Left ventricle myocardium inferior (tissue), 1 donor: Measurements from ENCODE around the gene HAS3. TPM values are rescaled to one million over a fixed set of nuclear protein-coding genes. Genes with fewer than 3 reads are reported as not detected.
"Not testable (repeated sequence)": the region's sequence is repeated elsewhere in the genome, so short reads cannot be mapped to it uniquely, and the experiment has no call there.

ENCODE experiments used
- DNase-seq: peaks from one replicate; pipeline ENCODE4 v3.0.0-alpha.2; 2020
- H3K27ac ChIP-seq: fragments of 200-600 bp; replicated peaks from 2 replicates; pipeline ENCODE4 v1.8.0; 2021
- H3K27me3 ChIP-seq: fragments of 200-600 bp; 2 replicates; pipeline ENCODE4 v1.8.0; 2021; ENCODE audit warnings: low read depth
- H3K36me3 ChIP-seq: fragments of 200-600 bp; 2 replicates; pipeline ENCODE4 v1.8.0; 2021
- H3K4me1 ChIP-seq: fragments of 200-600 bp; 2 replicates; pipeline ENCODE4 v1.8.0; 2021
- H3K4me3 ChIP-seq: fragments of 200-600 bp; 2 replicates; pipeline ENCODE4 v1.8.0; 2021; ENCODE audit warnings: mild to moderate bottlenecking, moderate library complexity
- H3K9me3 ChIP-seq: fragments of 200-600 bp; replicated peaks from 2 replicates; pipeline ENCODE4 v1.8.0; 2021
- intact Hi-C: fragments of 100-400 bp; cut with micrococcal nuclease; formaldehyde crosslinking; loops from one replicate; pipeline ENCODE4 v1.11.0; 2022
- total RNA-seq: library from RNA; stranded (reverse); fragmentation: NEBNext Ultra II Directional; extraction: Animal tissue kit (Norgen Biotek cat#: 25700); gene quantifications from one replicate; pipeline ENCODE4 v1.2.1, GENCODE V29; 2021
- TF ChIP-seq, protein P1 (sequence below): fragments of 200-600 bp; IDR thresholded peaks from 2 replicates; pipeline ENCODE4 v1.8.0; 2021; ENCODE audit warnings: antibody characterized with exemption, mild to moderate bottlenecking, borderline replicate concordance
- donor health status: DM: no; HTN: yes; CAD: no; lungs with severe emphysema.

The HAS3 gene
- total RNA-seq, 1 donor from 2014 or later = 0.27 TPM

DNA sequence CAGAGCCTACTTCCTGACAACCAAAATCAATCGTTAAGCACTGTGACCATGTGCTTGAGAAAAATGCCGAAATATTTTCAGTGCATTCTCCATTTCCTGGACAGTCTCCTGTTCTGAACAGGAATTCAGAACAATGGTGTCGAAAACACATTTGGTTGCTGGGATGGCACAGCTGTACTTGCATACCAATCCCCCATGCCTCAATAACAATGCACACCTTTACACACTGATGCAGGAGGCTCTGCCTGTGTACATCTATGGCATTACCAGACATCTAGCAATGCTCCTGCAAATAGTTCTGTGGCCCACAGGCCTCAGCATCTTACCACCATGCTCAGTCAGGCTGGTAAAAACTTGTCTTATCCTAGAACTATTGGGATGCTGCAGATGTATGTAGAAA, 20.8 kb downstream of the HAS3 start:
- DNase-seq = no peak
- TF ChIP-seq, protein P1, sequence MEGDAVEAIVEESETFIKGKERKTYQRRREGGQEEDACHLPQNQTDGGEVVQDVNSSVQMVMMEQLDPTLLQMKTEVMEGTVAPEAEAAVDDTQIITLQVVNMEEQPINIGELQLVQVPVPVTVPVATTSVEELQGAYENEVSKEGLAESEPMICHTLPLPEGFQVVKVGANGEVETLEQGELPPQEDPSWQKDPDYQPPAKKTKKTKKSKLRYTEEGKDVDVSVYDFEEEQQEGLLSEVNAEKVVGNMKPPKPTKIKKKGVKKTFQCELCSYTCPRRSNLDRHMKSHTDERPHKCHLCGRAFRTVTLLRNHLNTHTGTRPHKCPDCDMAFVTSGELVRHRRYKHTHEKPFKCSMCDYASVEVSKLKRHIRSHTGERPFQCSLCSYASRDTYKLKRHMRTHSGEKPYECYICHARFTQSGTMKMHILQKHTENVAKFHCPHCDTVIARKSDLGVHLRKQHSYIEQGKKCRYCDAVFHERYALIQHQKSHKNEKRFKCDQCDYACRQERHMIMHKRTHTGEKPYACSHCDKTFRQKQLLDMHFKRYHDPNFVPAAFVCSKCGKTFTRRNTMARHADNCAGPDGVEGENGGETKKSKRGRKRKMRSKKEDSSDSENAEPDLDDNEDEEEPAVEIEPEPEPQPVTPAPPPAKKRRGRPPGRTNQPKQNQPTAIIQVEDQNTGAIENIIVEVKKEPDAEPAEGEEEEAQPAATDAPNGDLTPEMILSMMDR = no peak
- Histone ChIP-seq H3K27ac (no peak overlapping the region), H3K27me3 (no peaks in the 10 kb centered on the region), H3K4me1 (peaks cover 24% of the 10 kb centered on the region), H3K9me3 (no peaks in the 10 kb centered on the region), H3K4me3 (no peak overlapping the region), H3K36me3 (peaks cover 9% of the 10 kb centered on the region)
- intact Hi-C loops = no loop called here

DNA sequence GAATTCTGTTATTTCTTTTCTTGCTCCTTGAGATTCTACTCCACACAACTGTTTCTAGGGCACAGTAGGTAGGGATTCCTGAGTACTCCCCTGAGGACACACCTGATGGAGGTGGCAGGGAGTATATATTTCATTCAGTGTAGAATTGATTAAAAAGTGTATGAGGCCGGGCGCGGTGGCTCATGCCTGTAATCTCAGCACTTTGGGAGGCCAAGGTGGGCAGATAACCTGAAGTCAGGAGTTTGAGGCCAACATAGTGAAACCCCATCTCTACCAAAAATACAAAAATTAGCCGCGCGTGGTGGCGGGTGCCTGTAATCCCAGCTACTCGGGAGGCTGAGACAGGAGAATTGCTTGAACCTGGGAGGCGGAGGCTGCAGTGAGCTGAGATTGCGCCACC, 21.3 kb downstream of the HAS3 start:
- H3K4me3 ChIP-seq, H3K27me3 ChIP-seq, DNase-seq, H3K27ac ChIP-seq, intact Hi-C loops, H3K36me3 ChIP-seq, H3K9me3 ChIP-seq: not testable (repeated sequence)
- peaks cover 30% of the 10 kb centered on the region for H3K4me1 ChIP-seq

DNA sequence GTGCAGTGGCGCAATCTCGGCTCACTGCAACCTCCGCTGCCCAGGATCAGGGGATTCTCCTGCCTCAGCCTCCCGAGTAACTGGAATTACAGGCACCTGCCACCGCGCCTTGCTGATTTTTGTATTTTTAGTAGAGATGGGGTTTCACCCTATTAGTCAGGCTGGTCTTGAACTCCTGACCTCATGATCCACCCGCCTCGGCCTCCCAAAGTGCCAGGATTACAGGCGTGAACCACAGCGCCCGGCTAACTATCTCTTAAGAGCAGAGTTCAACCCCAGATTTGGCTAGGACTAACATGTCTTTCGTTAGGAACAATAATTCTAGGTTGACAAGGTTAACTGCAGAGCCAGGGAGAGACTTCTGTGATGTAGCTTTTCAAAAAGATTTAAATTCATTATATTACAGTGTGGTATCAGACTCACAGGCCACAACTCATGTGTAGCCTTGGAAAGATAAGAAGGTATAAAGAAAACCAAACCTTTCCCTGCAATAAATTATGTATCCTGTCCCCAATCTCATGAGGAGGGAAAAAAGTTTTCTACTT, 22.6 kb downstream of the HAS3 start:
- DNase-seq = no peak
- TF ChIP-seq, protein P1 = no peak
- no peak overlapping the region for H3K4me3 ChIP-seq
- H3K36me3 ChIP-seq = peaks cover 6% of the 10 kb centered on the region
- intact Hi-C loops = no loop called here
- no peaks in the 10 kb centered on the region for H3K9me3 ChIP-seq
- H3K4me1 ChIP-seq = peaks cover 39% of the 10 kb centered on the region
- H3K27me3 ChIP-seq = no peaks in the 10 kb centered on the region
- no peak overlapping the region for H3K27ac ChIP-seq

DNA sequence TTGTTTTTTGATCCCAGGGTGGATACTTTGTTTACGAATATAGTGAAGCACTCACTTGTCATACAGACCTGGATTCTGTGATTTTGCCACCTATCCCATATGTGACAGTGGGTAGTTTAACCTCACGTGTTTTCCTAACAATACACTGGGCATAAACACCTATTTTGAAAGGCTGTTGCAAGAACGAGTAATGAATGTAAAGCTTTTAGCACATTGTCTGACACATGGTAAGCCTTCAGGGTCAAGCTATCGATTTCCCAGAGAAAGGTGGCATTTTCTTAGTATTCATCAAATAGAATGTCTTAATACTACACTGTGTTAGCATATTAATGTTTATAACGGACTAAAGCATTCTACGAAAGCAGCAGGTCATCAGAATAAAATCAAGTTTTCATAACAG, 25.0 kb downstream of the HAS3 start:
- H3K4me1 ChIP-seq = peaks cover 46% of the 10 kb centered on the region
- no peaks in the 10 kb centered on the region for H3K9me3 ChIP-seq
- no peaks in the 10 kb centered on the region for H3K27me3 ChIP-seq
- H3K27ac ChIP-seq = no peak overlapping the region
- peaks cover 6% of the 10 kb centered on the region for H3K36me3 ChIP-seq
- no peak for DNase-seq
- intact Hi-C loops = no loop called here
- TF ChIP-seq, protein P1 = no peak
- no peak overlapping the region for H3K4me3 ChIP-seq

DNA sequence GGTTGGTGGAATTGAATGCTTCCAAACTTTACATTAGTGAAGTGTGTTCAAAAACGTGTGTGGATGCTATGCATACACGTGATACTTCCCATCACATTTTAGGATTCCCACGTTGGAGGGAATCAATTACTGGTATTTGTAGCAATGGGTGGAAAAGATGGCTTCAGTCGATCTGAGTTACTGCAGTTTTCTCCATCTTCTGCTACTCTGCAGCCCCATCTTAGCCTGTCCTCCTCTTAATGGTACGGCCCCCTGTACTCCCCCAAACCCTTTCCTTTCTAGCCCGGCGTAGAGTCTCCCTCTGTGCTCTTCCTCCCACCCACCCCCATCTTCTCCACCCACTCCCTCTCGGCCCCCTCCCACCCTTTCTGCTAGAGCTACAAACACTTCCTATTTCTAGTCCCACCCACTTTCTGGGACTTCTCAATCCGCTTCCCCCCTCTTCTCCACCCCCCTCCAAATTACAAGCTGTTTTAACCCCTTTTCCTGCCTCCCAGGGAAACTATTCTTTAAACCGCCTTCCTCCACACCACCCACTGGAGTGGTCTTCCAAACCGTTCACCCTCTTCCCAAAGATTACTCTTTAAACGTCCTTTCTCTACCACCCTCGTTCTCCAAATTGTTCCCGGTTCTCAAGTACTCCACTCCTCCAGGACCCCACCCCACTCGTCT, 25.9 kb downstream of the HAS3 start:
- H3K4me3 ChIP-seq = peak overlapping the region; percentile 79
- DNase-seq = no peak
- peak overlapping the region; percentile 94 for H3K27ac ChIP-seq
- intact Hi-C loops = no loop called here
- H3K36me3 ChIP-seq = peaks cover 6% of the 10 kb centered on the region
- peaks cover 46% of the 10 kb centered on the region for H3K4me1 ChIP-seq
- no peaks in the 10 kb centered on the region for H3K9me3 ChIP-seq
- TF ChIP-seq, protein P1 = no peak
- H3K27me3 ChIP-seq = no peaks in the 10 kb centered on the region

DNA sequence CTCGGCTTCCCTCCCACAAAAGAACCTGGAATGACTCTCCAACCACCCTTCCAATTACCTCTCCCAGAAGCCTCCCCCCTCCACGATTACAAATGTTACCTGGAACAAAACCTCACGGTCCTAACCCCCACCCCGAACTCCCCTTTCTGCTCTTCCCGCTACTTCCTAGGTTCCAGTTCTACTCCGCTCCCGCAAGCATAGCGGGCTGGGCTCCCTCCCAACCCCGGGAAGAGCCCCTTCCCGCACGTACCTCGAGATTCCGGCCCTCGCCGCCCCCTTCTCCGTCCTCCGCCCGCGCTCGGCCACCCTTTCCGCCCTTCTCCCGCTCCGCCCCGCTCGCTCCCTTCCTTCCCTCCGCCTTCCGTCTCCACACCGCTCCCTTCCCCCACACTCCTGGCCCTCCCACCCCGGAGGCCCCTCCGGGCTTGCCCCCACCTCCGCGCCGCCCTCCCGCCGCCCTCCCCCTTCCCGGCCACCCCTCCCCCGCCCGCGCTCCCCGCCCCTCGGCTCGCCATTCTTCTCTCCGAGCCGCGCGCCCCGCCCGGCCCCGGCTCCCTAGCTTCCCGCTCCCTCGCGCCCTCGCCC, 26.5 kb downstream of the HAS3 start:
- intact Hi-C loops = no loop called here
- DNase-seq = peak; percentile 79
- TF ChIP-seq, protein P1 = no peak
- Histone ChIP-seq H3K4me1 (peaks cover 40% of the 10 kb centered on the region), H3K4me3 (peak overlapping the region; percentile 79), H3K9me3 (no peaks in the 10 kb centered on the region), H3K27ac (peak overlapping the region; percentile 94), H3K36me3 (peaks cover 11% of the 10 kb centered on the region), H3K27me3 (no peaks in the 10 kb centered on the region)
